GM10266 (cell line): ENCODE measurements around the gene DOCK8.

ENCODE experiments used
- DNase-seq: peaks from one replicate; pipeline ENCODE4 v3.0.0; 2012; ENCODE audit errors: extremely low spot score
- CTCF ChIP-seq: IDR thresholded peaks from 2 replicates; pipeline ENCODE4 v1.5.1; 2012; ENCODE audit warnings: mild to moderate bottlenecking, low read depth; ENCODE audit not compliant: control insufficient read depth, insufficient read depth; ENCODE audit errors: missing control alignments

Gene DOCK8

GRCh38 chr9:341634-342421, 127.2 kb downstream of the DOCK8 start:
- DNase-seq, result no peak
- no peak for TF ChIP-seq CTCF

- DNase-seq, result no peak
- TF ChIP-seq CTCF, result no peak
These were observed 129.1 kb downstream of the DOCK8 start for GRCh38 chr9:343773-344172.

GRCh38 chr9:346111-346571, 131.5 kb downstream of the DOCK8 start:
- TF ChIP-seq CTCF, result no peak
- no peak for DNase-seq

- no peak for DNase-seq
- TF ChIP-seq CTCF, result no peak
These were observed 133.1 kb downstream of the DOCK8 start for GRCh38 chr9:347667-348292.

- no peak for TF ChIP-seq CTCF
- no peak for DNase-seq
These were observed 135.7 kb downstream of the DOCK8 start for GRCh38 chr9:350384-350783.

- no peak for TF ChIP-seq CTCF
- DNase-seq, result no peak
These were observed 137.3 kb downstream of the DOCK8 start for GRCh38 chr9:351916-352315.

- TF ChIP-seq CTCF, result no peak
- DNase-seq, result no peak
These were observed 138.4 kb downstream of the DOCK8 start for GRCh38 chr9:353077-353476.
